SK-N-SH (cell line): ENCODE measurements around the gene TBX15. TPM values are rescaled to one million over a fixed set of nuclear protein-coding genes. Genes with fewer than 3 reads are reported as not detected.

ENCODE experiments used
- CTCF ChIA-PET: fragments of 300-600, 350-600 bp; formaldehyde crosslinking; extraction: SDS; loops from one replicate; lab custom pipeline; 2021; lab: Yijun Ruan, JAX
- POLR2A ChIA-PET: fragments of 350-600 bp; sonication (Branson Sonifier 250); formaldehyde crosslinking; extraction: SDS; loops from one replicate; lab custom pipeline; 2020; ENCODE audit warnings: antibody characterized with exemption, inconsistent platforms; lab: Yijun Ruan, JAX
- DNase-seq: peaks from one replicate; pipeline ENCODE4 v3.0.0; 2012
- H2AFZ ChIP-seq: fragments of 200-600 bp; sonication (generic); 2 replicates; pipeline ENCODE4 v1.8.1; 2016; ENCODE audit warnings: antibody characterized with exemption, mild to moderate bottlenecking, low read depth
- H3F3A ChIP-seq: fragments of 200-600 bp; sonication (generic); replicated peaks from 2 replicates; pipeline ENCODE3; 2016; ENCODE audit warnings: antibody characterized with exemption, mild to moderate bottlenecking; ENCODE audit not compliant: insufficient read depth
- H3K27ac ChIP-seq, 2 experiments: fragments of 200-500 bp in 1 of 2; fragments of 200-600 bp in 1 of 2; sonication (Bioruptor generic) in 1 of 2; sonication (generic), shearing (Covaris generic) in 1 of 2; 2 replicates each; pipeline versions ENCODE4 v1.5.1 to v1.6.1; 2014 to 2016; ENCODE audit warnings: low read depth in 2 of 2, inconsistent platforms in 1 of 2, low read length in 1 of 2, mild to moderate bottlenecking in 1 of 2, mixed read lengths in 1 of 2
- H3K27me3 ChIP-seq: fragments of 200-600 bp; sonication (generic), shearing (Covaris generic); 2 replicates; pipeline ENCODE4 v1.6.1; 2016; ENCODE audit warnings: mixed run types; ENCODE audit not compliant: insufficient read depth
- H3K36me3 ChIP-seq, 2 experiments: fragments of 200-500 bp in 1 of 2; fragments of 200-600 bp in 1 of 2; sonication (Bioruptor generic) in 1 of 2; sonication (generic) in 1 of 2; replicated peaks in 1 of 2; 2 replicates each; pipeline versions ENCODE3 to v1.5.1; 2014 to 2016; ENCODE audit warnings: low read length in 1 of 2, mild to moderate bottlenecking in 1 of 2; ENCODE audit not compliant: insufficient read depth in 2 of 2, control insufficient read depth in 1 of 2
- H3K4me1 ChIP-seq, 2 experiments: fragments of 200-500 bp in 1 of 2; fragments of 200-600 bp in 1 of 2; sonication (Bioruptor generic) in 1 of 2; sonication (generic), shearing (Covaris generic) in 1 of 2; 2 replicates each; pipeline versions ENCODE4 v1.5.1 to v1.6.1; 2014 to 2016; ENCODE audit warnings: low read depth in 1 of 2, low read length in 1 of 2, mixed run types in 1 of 2; ENCODE audit not compliant: insufficient read depth in 2 of 2, control insufficient read depth in 1 of 2
- H3K4me2 ChIP-seq: fragments of 200-600 bp; sonication (generic), shearing (Covaris generic); 2 replicates; pipeline ENCODE4 v1.6.1; 2017; ENCODE audit warnings: mixed run types
- H3K4me3 ChIP-seq, 2 experiments: fragments of 200-500 bp in 1 of 2; fragments of 200-600 bp in 1 of 2; sonication (Bioruptor generic) in 1 of 2; sonication (generic), shearing (Covaris generic) in 1 of 2; 2 replicates each; pipeline versions ENCODE4 v1.5.1 to v1.8.1; 2014 to 2016; ENCODE audit warnings: low read depth in 2 of 2, inconsistent platforms in 1 of 2, low read length in 1 of 2, mild to moderate bottlenecking in 1 of 2, mixed read lengths in 1 of 2, moderate library complexity in 1 of 2
- H3K79me2 ChIP-seq: fragments of 200-600 bp; sonication (generic); 2 replicates; pipeline ENCODE4 v1.8.1; 2017; ENCODE audit warnings: mild to moderate bottlenecking; ENCODE audit not compliant: insufficient read depth
- H3K9ac ChIP-seq: fragments of 200-600 bp; sonication (generic); 2 replicates; pipeline ENCODE4 v1.6.1; 2017; ENCODE audit warnings: mixed run types
- H3K9me2 ChIP-seq: fragments of 200-600 bp; sonication (generic); 2 replicates; pipeline ENCODE4 v1.6.1; 2017; ENCODE audit warnings: mixed run types
- H3K9me3 ChIP-seq: fragments of 200-600 bp; sonication (generic); 2 replicates; pipeline ENCODE4 v1.6.1; 2017; ENCODE audit warnings: mixed run types, mild to moderate bottlenecking, moderate library complexity
- H4K20me1 ChIP-seq: fragments of 200-600 bp; sonication (generic); 2 replicates; pipeline ENCODE4 v1.6.1; 2017; ENCODE audit warnings: mild to moderate bottlenecking, mixed run types; ENCODE audit not compliant: insufficient read depth
- ELF1 ChIP-seq: IDR thresholded peaks from 2 replicates; pipeline ENCODE4 v1.4.0; 2012
- EZH2phosphoT487 ChIP-seq: fragments of 200-600 bp; sonication (generic); IDR thresholded peaks from 2 replicates; pipeline ENCODE4 v1.6.1; 2017; ENCODE audit warnings: low read depth, mixed run types, mild to moderate bottlenecking, antibody characterized with exemption, moderate library complexity, borderline replicate concordance
- GATA2 ChIP-seq: sonication (generic); formaldehyde crosslinking; IDR thresholded peaks from 2 replicates; pipeline ENCODE4 v1.5.0; 2020; ENCODE audit warnings: mild to moderate bottlenecking, missing genetic modification reagents
- IRF3 ChIP-seq: fragments of 150-350 bp; IDR thresholded peaks from 2 replicates; pipeline ENCODE4 v1.6.1; 2016; ENCODE audit warnings: mild to moderate bottlenecking, low read depth, low read length
- MEF2A ChIP-seq: IDR thresholded peaks from 2 replicates; pipeline ENCODE4 v1.4.0; 2012; ENCODE audit warnings: low read depth, borderline replicate concordance
- NRF1 ChIP-seq: IDR thresholded peaks from 2 replicates; pipeline ENCODE4 v1.6.1; 2012; ENCODE audit warnings: low read depth, mild to moderate bottlenecking, low read length
- POLR2AphosphoS5 ChIP-seq: IDR thresholded peaks from 2 replicates; pipeline ENCODE4 v1.6.1; 2012; ENCODE audit warnings: low read depth, low read length
- RAD21 ChIP-seq: IDR thresholded peaks from 2 replicates; pipeline ENCODE4 v1.6.1; 2012; ENCODE audit warnings: mild to moderate bottlenecking, low read length
- REST ChIP-seq: IDR thresholded peaks from 2 replicates; pipeline ENCODE4 v1.6.1; 2012; ENCODE audit warnings: mild to moderate bottlenecking, low read depth, low read length, moderate library complexity
- RFX5 ChIP-seq: IDR thresholded peaks from 2 replicates; pipeline ENCODE4 v1.6.1; 2012; ENCODE audit warnings: mild to moderate bottlenecking, improper control_type of control experiment, low read length
- SMC3 ChIP-seq: IDR thresholded peaks from 2 replicates; pipeline ENCODE4 v1.6.1; 2012; ENCODE audit warnings: low read depth, low read length, improper control_type of control experiment
- USF1 ChIP-seq: IDR thresholded peaks from 2 replicates; pipeline ENCODE4 v1.4.0; 2012; ENCODE audit warnings: low read depth, borderline replicate concordance
- WGBS: methylation state at CpG from one replicate; pipeline ENCODE4 v1.1.6; 2017; ENCODE audit warnings: low lambda C conversion rate; 5-methylcytosine and 5-hydroxymethylcytosine counted together
- polyA plus RNA-seq, 3 experiments: library from polyadenylated mRNA; depleted of rRNA; stranded (reverse); fragments of >200 nt; gene quantifications; 2 replicates each; pipeline ENCODE4 v1.2.3, GENCODE V29; 2012

Gene TBX15
- polyA plus RNA-seq, 1 of the 3 experiments (the other 2 are of a cell fraction) = 0.02 TPM

GRCh38 chr1:118995312-118996016, 7.3 kb upstream of the TBX15 start:
- no peaks in the 10 kb centered on the region for H3K9me2 ChIP-seq
- H2AFZ ChIP-seq = no peak overlapping the region
- H3K9me3 ChIP-seq = no peaks in the 10 kb centered on the region
- peaks cover 88% of the 10 kb centered on the region for H3K27me3 ChIP-seq
- no peaks in the 10 kb centered on the region for H3F3A ChIP-seq
- H3K27ac ChIP-seq = no peak overlapping the region
- no peaks in the 10 kb centered on the region for H4K20me1 ChIP-seq
- TF ChIP-seq USF1 (no peak), EZH2phosphoT487 (no peak), RAD21 (no peak), RFX5 (no peak), POLR2AphosphoS5 (no peak), SMC3 (no peak), REST (no peak), NRF1 (no peak), MEF2A (no peak), GATA2 (CRISPR knock-in tag) (no peak), ELF1 (no peak), IRF3 (no peak)
- no peaks in the 10 kb centered on the region for H3K79me2 ChIP-seq
- ChIA-PET POLR2A (no interaction called here), CTCF (interaction anchor here (2.1 to 3.0 kb wide), 2 partner anchors 11 to 13 kb away, joined by 7 to 13 read pairs; no protein-coding TSS in a partner anchor)
- no peak for DNase-seq
- H3K9ac ChIP-seq = no peak overlapping the region
- no peaks in the 10 kb centered on the region for H3K4me1 ChIP-seq
- WGBS = 7% methylated on average over 3 of the region's 3 CpGs
- H3K36me3 ChIP-seq = no peaks in the 10 kb centered on the region
- no peak overlapping the region for H3K4me2 ChIP-seq
- no peak overlapping the region for H3K4me3 ChIP-seq
